ENCODE measurements around the gene ART5. TPM values are rescaled to one million over a fixed set of nuclear protein-coding genes. Genes with fewer than 3 reads are reported as not detected.

Gene ART5
- total RNA-seq, 1 donor from 2014 or later = 1.4 TPM

- Mint-ChIP-seq H3K4me3 (peak overlapping the region; percentile 92), H3K36me3 (ENCODE audit: low read depth) (no peaks in the 10 kb centered on the region), H3K27me3 (ENCODE audit: low read depth) (peaks cover 14% of the 10 kb centered on the region), H3K9me3 (no peaks in the 10 kb centered on the region), H3K4me1 (peaks cover 5% of the 10 kb centered on the region), H3K27ac (ENCODE audit: unreplicated experiment) (peak overlapping the region; percentile 95)
- DNase-seq (ENCODE audit: low read depth, low spot score) = peak; percentile 84
- no peak for TF ChIP-seq CTCF (conservative IDR thresholded peaks at IDR 0.05)
Measured at GRCh38 chr11:3642071-3642951, 519 bp upstream of the ART5 start.

GRCh38 chr11:3641191-3641590 lies 601 bp downstream of the ART5 start:
- no peak overlapping the region for H3K27ac Mint-ChIP-seq (ENCODE audit: unreplicated experiment)
- no peak for TF ChIP-seq CTCF (conservative IDR thresholded peaks at IDR 0.05)
- H3K27me3 Mint-ChIP-seq (ENCODE audit: low read depth) = peaks cover 11% of the 10 kb centered on the region
- H3K4me1 Mint-ChIP-seq = peaks cover 5% of the 10 kb centered on the region
- no peak for DNase-seq (ENCODE audit: low read depth, low spot score)
- H3K9me3 Mint-ChIP-seq = no peaks in the 10 kb centered on the region
- no peaks in the 10 kb centered on the region for H3K36me3 Mint-ChIP-seq (ENCODE audit: low read depth)
- peak overlapping the region; percentile 73 for H3K4me3 Mint-ChIP-seq

GRCh38 chr11:3639841-3640240 lies 2.0 kb downstream of the ART5 start:
- Mint-ChIP-seq H3K36me3 (ENCODE audit: low read depth) (no peaks in the 10 kb centered on the region), H3K4me3 (no peak overlapping the region), H3K9me3 (no peaks in the 10 kb centered on the region), H3K4me1 (peaks cover 5% of the 10 kb centered on the region), H3K27ac (ENCODE audit: unreplicated experiment) (no peak overlapping the region), H3K27me3 (ENCODE audit: low read depth) (peaks cover 9% of the 10 kb centered on the region)
- TF ChIP-seq CTCF (conservative IDR thresholded peaks at IDR 0.05) = no peak
- no peak for DNase-seq (ENCODE audit: low read depth, low spot score)

- Mint-ChIP-seq H3K4me3 (no peak overlapping the region), H3K9me3 (no peaks in the 10 kb centered on the region), H3K36me3 (ENCODE audit: low read depth) (no peaks in the 10 kb centered on the region), H3K27me3 (ENCODE audit: low read depth) (peaks cover 3% of the 10 kb centered on the region), H3K4me1 (peaks cover 5% of the 10 kb centered on the region), H3K27ac (ENCODE audit: unreplicated experiment) (no peak overlapping the region)
- TF ChIP-seq CTCF (conservative IDR thresholded peaks at IDR 0.05) = no peak
- no peak for DNase-seq (ENCODE audit: low read depth, low spot score)
Measured at GRCh38 chr11:3638513-3638912, 3.3 kb downstream of the ART5 start.

GRCh38 chr11:3637201-3637600 lies 4.6 kb downstream of the ART5 start:
- Mint-ChIP-seq H3K27me3 (ENCODE audit: low read depth) (peaks cover 3% of the 10 kb centered on the region), H3K9me3 (no peaks in the 10 kb centered on the region), H3K36me3 (ENCODE audit: low read depth) (no peaks in the 10 kb centered on the region), H3K27ac (ENCODE audit: unreplicated experiment) (no peak overlapping the region), H3K4me1 (no peaks in the 10 kb centered on the region), H3K4me3 (no peak overlapping the region)
- DNase-seq (ENCODE audit: low read depth, low spot score) = no peak
- TF ChIP-seq CTCF (conservative IDR thresholded peaks at IDR 0.05) = no peak
